Fibroblast of villous mesenchyme (primary cell): Measurements from ENCODE around the gene CEBPE. TPM values are rescaled to one million over a fixed set of nuclear protein-coding genes. Genes with fewer than 3 reads are reported as not detected.
A peak's percentile ranks its signal among the peaks of the same experiment; 100 is the strongest.

Source experiments
- DNase-seq: peaks from one replicate; pipeline ENCODE4 v3.0.0-alpha.2; 2010; ENCODE audit warnings: low read depth
- H3K4me3 ChIP-seq: 2 replicates; pipeline ENCODE4 v1.5.1; 2011; ENCODE audit warnings: low read depth, mild to moderate bottlenecking, low read length
- total RNA-seq: library from RNA; depleted of rRNA; stranded (reverse); fragments of >200 nt; gene quantifications from 2 replicates; pipeline ENCODE4 v1.2.3, GENCODE V29; 2012
- TF ChIP-seq, protein P1 (sequence below): IDR thresholded peaks from 2 replicates; pipeline ENCODE4 v1.5.1; 2012; ENCODE audit warnings: low read depth, mild to moderate bottlenecking, low read length; ENCODE audit not compliant: insufficient read depth

CEBPE gene
- total RNA-seq, 1 donor, result not detected

DNA sequence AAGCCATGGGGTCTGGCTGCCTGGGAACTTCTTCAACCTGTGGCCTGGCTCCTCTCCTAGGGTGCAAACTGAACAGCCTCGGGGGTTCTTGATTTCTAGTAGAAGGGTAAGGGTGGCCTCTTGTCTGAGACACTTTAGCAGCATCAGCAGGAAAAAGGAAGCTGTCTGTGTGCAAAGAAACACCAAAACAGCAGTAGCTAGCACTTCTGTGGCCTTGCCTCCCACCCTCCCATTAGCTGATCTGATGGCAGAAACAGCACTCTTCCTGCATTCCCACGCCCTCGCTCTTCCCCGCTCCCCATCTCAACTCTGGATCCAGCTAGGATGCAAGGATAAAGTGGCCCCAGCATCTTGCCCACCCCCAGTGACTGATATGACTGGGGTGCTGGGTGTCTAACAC is 43.7 kb upstream of the CEBPE start:
- no peak overlapping the region for H3K4me3 ChIP-seq
- DNase-seq, result no peak
- TF ChIP-seq, protein P1, sequence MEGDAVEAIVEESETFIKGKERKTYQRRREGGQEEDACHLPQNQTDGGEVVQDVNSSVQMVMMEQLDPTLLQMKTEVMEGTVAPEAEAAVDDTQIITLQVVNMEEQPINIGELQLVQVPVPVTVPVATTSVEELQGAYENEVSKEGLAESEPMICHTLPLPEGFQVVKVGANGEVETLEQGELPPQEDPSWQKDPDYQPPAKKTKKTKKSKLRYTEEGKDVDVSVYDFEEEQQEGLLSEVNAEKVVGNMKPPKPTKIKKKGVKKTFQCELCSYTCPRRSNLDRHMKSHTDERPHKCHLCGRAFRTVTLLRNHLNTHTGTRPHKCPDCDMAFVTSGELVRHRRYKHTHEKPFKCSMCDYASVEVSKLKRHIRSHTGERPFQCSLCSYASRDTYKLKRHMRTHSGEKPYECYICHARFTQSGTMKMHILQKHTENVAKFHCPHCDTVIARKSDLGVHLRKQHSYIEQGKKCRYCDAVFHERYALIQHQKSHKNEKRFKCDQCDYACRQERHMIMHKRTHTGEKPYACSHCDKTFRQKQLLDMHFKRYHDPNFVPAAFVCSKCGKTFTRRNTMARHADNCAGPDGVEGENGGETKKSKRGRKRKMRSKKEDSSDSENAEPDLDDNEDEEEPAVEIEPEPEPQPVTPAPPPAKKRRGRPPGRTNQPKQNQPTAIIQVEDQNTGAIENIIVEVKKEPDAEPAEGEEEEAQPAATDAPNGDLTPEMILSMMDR, result no peak

GRCh38 chr14:23162005-23162404 is 43.0 kb upstream of the CEBPE start:
- TF ChIP-seq, protein P1, result no peak
- no peak overlapping the region for H3K4me3 ChIP-seq
- DNase-seq, result no peak

- H3K4me3 ChIP-seq, result no peak overlapping the region
- TF ChIP-seq, protein P1, result no peak
- DNase-seq, result peak; percentile 80
Observed at GRCh38 chr14:23160924-23161522, 42.0 kb upstream of the CEBPE start.

DNA sequence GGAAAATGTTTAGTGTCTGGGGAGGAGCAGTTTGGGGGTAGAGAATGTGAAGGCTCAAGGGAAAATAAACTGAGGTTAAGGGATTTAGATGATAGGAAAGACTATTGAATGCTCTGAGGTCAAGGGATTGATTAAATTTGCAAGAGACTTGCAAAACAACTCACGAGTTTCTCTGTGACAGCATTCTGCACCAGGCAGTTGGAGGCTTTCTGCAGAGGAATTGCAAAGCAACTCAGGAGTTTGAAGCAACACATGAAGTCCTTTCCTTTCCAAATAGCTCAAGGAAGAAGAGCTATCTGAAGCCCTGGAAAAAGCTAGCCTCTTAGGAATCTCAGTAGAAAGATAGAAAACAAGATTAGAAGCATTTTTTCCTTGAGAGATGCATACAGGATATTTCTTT is 40.5 kb upstream of the CEBPE start:
- TF ChIP-seq, protein P1, result no peak
- H3K4me3 ChIP-seq, result no peak overlapping the region
- peak; percentile 17 for DNase-seq

DNA sequence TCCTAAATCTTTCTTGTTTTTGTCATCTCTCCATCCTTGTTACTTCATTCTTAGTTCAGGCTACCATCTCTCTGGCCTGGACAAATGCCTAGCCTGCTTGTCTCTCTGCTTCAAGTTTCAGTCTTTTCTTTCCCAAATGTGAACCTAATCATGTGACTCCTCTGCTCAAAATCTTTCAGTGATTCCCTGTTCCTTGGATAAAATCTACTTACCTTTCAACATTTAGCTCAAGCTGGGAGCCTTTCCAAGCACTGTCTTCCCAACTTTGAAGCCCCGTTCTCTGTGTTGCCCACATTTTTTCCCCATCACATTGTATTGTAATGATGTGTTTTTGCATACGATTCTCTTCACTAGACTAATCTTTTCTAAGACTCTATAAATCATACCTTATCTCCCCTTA is 39.7 kb upstream of the CEBPE start:
- no peak overlapping the region for H3K4me3 ChIP-seq
- DNase-seq, result no peak
- TF ChIP-seq, protein P1, result no peak

DNA sequence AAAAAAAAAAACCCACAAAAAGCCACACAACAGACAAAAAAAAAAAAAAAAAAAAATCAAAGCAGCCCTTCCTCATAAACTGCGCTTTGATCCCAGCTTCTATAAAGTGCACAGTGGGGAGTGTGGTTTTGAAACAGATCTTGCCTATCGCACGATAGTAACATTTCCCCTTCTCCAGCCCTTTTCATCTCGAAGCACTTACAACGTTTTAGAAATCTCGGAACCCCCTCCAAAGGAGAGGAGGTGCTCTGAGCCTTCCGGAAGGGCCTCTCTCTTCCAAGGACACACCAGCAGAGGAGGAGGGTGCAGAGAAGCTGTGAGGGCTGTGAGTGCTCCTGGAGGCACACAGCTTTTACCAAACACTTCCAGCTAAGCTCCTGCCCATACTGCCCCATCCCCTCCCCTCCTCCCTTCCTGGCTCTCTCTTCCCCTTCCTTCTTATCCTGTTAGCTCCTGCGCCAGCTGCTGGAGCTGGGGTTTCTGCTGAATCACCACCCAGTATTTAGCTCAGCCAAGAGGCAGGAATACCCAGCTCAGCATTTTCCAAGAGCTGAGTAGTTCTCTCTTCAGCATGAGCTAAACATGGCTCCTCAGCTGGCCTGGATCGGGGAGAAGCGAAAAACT is 36.0 kb upstream of the CEBPE start:
- DNase-seq, result peak; percentile 91
- no peak overlapping the region for H3K4me3 ChIP-seq
- TF ChIP-seq, protein P1, result no peak
